ENCODE measurements around the gene ST3GAL3. TPM values are rescaled to one million over a fixed set of nuclear protein-coding genes. Genes with fewer than 3 reads are reported as not detected.

The ST3GAL3 gene
- total RNA-seq, 1 experiment from 2014 or later = 8.3 TPM

DNA sequence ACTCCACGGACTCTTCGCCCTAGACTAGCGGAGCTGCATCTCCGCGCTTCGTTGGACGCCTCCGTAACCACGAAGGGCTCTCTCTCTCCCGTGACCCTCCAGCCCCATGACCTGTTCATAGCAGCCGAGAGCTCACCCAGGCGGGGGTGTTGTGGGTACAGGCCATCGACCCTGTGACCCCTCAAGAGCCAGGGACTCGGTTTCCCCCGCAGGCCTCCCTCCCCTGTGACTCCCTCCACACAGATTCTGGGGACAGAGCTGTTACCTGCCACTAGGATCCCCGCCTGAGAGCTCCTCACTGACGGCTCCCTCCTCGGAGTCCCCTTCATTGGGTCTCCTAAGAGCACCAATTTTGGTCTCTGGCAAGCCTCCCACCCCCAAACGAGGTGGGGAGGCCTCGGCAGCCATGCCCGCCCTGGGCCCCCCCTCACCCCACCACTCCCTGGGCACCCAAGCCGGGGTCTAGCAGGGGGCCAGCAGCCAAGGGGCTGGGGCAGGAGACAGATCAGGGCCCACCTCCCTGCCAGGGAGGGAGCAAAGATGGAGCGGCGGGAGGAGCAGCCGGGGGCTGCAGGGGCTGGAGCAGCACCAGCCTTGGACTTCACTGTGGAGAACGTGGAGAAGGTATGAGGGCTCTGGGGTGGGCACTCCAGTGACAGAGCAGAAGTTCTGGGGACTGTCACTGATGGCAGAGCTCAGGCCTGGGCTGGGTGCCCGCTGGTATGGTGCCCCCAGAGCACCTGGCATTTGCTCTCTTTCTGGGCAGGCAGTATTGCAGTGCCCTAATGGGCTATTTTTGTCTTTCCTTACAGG lies 239.9 kb downstream of the ST3GAL3 start:
- Histone ChIP-seq H2AFZ (ENCODE audit: low read length) (no peak overlapping the region), H2BK12ac (ENCODE audit: insufficient read length, low read depth, low read length) (no peak overlapping the region), H3K4me2 (ENCODE audit: insufficient read depth, insufficient read length, low read length) (peak overlapping the region; percentile 63), H3K56ac (ENCODE audit: insufficient read length, low read depth, low read length) (no peak overlapping the region), H2AK5ac (ENCODE audit: insufficient read length, low read length) (no peak overlapping the region), H4K91ac (ENCODE audit: insufficient read length, low read depth, low read length) (no peak overlapping the region), H3K14ac (ENCODE audit: insufficient read depth, low read length) (no peak overlapping the region), H3K27ac (ENCODE audit: insufficient read length, low read depth, low read length) (no peak overlapping the region), H3K79me2 (ENCODE audit: insufficient read depth, low read length) (no peaks in the 10 kb centered on the region), H2BK120ac (ENCODE audit: low read depth, low read length, poor library complexity, severe bottlenecking) (no peak overlapping the region), H3K18ac (ENCODE audit: insufficient read length, low read depth, low read length) (no peak overlapping the region), H4K8ac (replicated peaks; ENCODE audit: insufficient read length, low read depth, low read length) (no peak overlapping the region), H3K4me1 (ENCODE audit: insufficient read depth, low read length) (no peaks in the 10 kb centered on the region), H3K9ac (ENCODE audit: extremely low read depth, insufficient read length, low read length) (peak overlapping the region; percentile 50), H3K27me3 (ENCODE audit: insufficient read depth, low read length) (no peaks in the 10 kb centered on the region), H2BK5ac (ENCODE audit: insufficient read length, low read length) (no peak overlapping the region), H2BK20ac (ENCODE audit: low read depth, low read length, poor library complexity, severe bottlenecking) (no peak overlapping the region), H3T11ph (ENCODE audit: low read length) (no peak overlapping the region), H3K23me2 (ENCODE audit: insufficient read length, low read depth, low read length, poor library complexity, severe bottlenecking) (peaks cover 10% of the 10 kb centered on the region), H3K79me1 (ENCODE audit: insufficient read depth, low read depth, low read length, poor library complexity, severe bottlenecking) (no peaks in the 10 kb centered on the region), H4K20me1 (ENCODE audit: control insufficient read depth, insufficient read depth, insufficient read length) (no peaks in the 10 kb centered on the region), H4K5ac (ENCODE audit: insufficient read length, low read depth, low read length) (no peak overlapping the region), H3K23ac (ENCODE audit: insufficient read length, low read depth, low read length) (no peak overlapping the region), H2BK15ac (ENCODE audit: low read depth, low read length) (no peak overlapping the region), H3K4ac (ENCODE audit: low read depth, low read length) (no peak overlapping the region), H3K9me3 (ENCODE audit: control insufficient read depth, low read depth, low read length) (no peaks in the 10 kb centered on the region)
- H3K27me3 Mint-ChIP-seq (ENCODE audit: low read depth) = no peaks in the 10 kb centered on the region; the same call in 1 of the 2 replicates
- no CpG with 5 or more reads among the region's 27 CpGs for WGBS (ENCODE audit: extremely low coverage, insufficient read length, low lambda C conversion rate)
- TF ChIP-seq CTCF (conservative IDR thresholded peaks at IDR 0.05) = no peak
- peak overlapping the region in 2 of 3 experiments; percentile 94 to 98; a peak in 4 of 7 replicates for H3K27ac Mint-ChIP-seq
- peaks cover 0 to 9% (median 7%) of the 10 kb centered on the region in 3 experiments; a peak in 6 of 7 replicates for H3K36me3 Mint-ChIP-seq (ENCODE audit: insufficient read depth in 1 of 3, low read depth in 3 of 3)
- H3K9me3 Mint-ChIP-seq = no peaks in the 10 kb centered on the region
- peak overlapping the region; percentile 84 to 88 for H3K4me3 Mint-ChIP-seq
- DNase-seq = no peak
- H3K4me1 Mint-ChIP-seq = peaks cover 26 to 34% of the 10 kb centered on the region in 2 experiments
